KBM-7 (cell line): ENCODE data around the gene ABCA12.
"Not testable (repeated sequence)": the region's sequence is repeated elsewhere in the genome, so short reads cannot be mapped to it uniquely, and the experiment has no call there.

Experiments used
- DNase-seq: peaks from one replicate; pipeline ENCODE4 v3.0.0-alpha.2; 2015
- in situ Hi-C: fragments of 300-500 bp; cut with MboI; formaldehyde crosslinking; loops from 2 replicates; pipeline ENCODE4 v1.14.3; 2020; ENCODE audit warnings: low sequenced_read_pairs, low pct_unique_long_range_greater_than_20kb, mixed read lengths

Gene ABCA12

GRCh38 chr2:215138479-215138878, at the start of gene ABCA12:
TSS of gene ABCA12 (minus strand) at chr2:215138626. CDS start at chr2:215138208, 418 bp downstream.
- in situ Hi-C loops = no loop called here

DNA sequence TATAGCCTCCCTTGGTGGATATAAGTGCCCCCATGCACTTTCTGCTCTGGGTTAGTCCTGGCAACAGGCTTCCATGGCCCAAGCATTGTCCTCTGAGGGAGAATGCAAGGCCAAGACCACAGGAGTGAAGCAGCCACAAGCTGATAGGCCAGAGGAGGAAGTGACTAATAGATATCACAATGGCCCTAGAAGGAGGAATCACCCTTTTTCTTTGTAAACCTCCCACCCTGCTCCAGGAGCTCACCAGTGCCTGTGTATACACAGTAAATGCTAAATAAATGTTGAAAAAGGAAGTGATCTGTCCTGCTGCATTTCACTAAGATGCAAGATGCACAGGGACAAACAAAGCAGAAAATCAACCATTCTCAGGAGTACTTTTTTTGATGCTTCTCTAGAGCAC, 49.7 kb upstream of the ABCA12 start:
- DNase-seq = no peak
- in situ Hi-C loops = no loop called here

More at GRCh38 chr2:215138479-215138878, at the start of gene ABCA12:
- no peak for DNase-seq

DNA sequence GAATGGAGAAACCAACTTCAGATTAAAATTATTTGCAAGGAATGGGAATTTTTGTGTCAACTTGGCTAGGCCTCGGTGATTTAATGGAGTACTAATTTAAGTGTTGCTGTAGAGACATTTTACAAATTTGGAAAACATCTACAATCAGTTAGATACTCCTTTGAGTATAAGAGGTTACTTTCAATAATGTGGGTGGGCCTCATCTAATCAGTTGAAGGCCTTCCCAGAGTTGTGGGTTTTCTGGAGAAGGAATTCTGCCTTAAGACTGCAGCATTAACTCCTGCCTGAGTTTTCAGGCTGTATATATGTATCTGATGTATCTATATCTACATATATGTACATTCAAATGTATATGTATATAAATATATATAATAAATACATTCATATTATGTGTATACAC, 47.6 kb upstream of the ABCA12 start:
- in situ Hi-C loops = no loop called here
- DNase-seq = no peak

GRCh38 chr2:215178121-215178520, 39.7 kb upstream of the ABCA12 start:
- no peak for DNase-seq
- in situ Hi-C loops = no loop called here

DNA sequence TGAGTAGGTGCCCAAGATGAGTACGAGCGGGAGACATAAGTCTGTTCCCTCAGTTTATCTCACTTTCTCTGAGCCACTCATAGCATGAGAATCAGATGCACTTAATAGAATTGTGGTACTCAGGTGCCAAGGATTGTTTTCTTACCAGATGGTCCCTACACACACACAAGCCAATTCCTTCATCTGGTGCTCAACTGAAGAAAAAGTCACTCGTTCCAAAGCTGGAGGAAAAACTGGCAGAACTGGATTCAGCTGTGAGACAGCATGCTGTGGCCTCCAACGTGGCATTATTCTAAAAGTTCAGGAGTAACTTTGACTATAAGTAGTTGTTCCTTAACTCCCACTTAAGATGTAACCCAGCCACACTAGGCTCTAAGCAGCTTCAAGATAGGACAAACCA, 33.4 kb upstream of the ABCA12 start:
- DNase-seq = no peak
- in situ Hi-C loops = no loop called here

DNA sequence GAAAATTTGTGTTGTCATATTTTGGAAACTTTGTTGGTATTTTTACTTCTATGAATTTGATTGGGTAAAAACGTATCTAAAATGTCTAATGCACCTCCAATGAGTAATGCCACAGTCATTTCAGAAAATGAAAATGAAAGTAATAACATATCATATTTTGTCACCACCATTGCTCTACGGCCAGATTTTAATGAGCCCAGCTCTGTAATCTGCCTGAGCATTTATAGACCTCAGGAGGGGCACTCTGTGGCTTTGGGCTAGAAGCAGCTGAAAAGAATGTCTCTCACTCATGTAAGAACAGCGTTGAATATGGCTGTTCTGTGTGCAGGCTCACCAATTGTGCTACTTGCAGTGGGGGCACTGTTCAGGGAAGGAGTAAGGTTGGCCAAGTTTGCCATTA, 32.7 kb upstream of the ABCA12 start:
- DNase-seq = no peak

DNA sequence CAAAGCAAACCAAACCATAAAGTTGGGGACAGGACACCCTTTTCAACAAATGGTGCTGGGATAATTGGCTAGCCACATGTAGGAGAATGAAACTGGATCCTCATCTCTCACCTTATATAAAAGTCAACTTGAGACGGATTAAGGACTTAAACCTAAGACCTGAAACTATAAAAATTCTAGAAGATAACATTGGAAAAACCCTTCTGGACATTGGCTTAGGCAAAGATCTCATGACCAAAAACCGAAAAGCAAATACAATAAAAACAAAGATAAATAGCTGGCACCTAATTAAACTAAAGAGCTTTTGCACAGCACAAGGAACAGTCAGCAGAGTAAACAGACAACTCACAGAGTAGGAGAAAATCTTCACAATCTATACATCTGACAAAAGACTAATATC, 28.1 kb upstream of the ABCA12 start:
- in situ Hi-C loops, DNase-seq: not testable (repeated sequence)

More for the DNA sequence above, 32.7 kb upstream of the ABCA12 start:
- in situ Hi-C loops = no loop called here

DNA sequence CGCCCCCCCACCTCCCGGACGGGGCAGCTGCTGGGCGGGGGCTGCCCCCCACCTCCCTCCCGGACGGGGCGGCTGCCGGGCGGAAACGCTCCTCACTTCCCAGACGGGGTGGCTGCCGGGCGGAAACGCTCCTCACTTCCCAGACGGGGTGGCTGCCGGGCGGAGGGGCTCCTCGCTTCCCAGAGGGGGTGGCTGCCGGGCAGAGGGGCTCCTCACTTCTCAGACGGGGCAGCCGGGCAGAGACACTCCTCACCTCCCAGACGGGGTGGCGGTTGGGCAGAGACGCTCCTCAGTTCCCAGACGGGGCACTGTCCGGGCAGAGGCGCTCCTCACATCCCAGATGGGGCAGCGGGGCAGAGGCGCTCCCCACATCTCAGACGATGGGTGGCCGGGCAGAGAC, 24.9 kb upstream of the ABCA12 start:
- in situ Hi-C loops, DNase-seq: not testable (repeated sequence)

GRCh38 chr2:215161301-215161829, 22.9 kb upstream of the ABCA12 start:
- DNase-seq = no peak
- in situ Hi-C loops = no loop called here

- DNase-seq = no peak
- in situ Hi-C loops = no loop called here
Measured at GRCh38 chr2:215160081-215160480, 21.7 kb upstream of the ABCA12 start.

DNA sequence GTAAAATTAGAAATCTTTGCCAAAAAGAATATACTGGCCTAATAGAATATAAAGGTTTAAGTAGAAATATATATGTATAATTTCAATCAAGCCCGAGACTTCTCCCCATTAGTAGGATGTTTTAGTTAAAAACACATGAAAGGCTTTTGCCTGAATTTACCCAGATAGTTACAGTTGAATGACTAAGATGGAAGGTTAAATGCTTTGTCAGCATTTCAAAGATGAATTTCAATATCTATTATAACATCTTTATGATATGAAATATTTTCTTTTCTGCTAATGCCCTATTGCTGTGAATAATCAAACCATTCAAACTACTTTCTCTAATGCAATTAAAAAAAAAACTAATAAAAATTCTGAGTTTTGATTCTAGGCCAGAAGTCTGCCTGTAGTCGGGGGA, 18.0 kb upstream of the ABCA12 start:
- in situ Hi-C loops = no loop called here
- DNase-seq = no peak

DNA sequence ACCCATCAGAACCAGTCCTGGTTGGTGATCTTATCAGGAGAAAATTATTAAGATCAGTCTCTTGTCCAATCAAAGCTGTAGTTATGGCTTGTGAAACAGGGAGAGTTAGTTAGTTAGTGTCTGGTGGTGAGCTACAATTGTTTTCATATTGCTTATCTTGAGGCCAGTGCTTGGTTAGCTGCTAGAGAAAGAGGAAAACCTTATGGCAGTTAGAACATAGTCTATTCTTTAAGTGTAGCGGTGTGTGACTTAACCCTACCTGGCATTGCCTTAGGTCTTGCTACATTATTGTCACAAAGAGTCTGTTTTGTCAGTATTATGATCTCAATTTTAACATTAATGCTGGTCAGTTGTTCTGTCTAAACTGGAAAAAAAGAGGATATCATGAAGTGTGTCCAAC, 11.5 kb upstream of the ABCA12 start:
- in situ Hi-C loops = no loop called here
- DNase-seq = no peak

GRCh38 chr2:215149486-215149885, 11.1 kb upstream of the ABCA12 start:
- no peak for DNase-seq
- in situ Hi-C loops = no loop called here

DNA sequence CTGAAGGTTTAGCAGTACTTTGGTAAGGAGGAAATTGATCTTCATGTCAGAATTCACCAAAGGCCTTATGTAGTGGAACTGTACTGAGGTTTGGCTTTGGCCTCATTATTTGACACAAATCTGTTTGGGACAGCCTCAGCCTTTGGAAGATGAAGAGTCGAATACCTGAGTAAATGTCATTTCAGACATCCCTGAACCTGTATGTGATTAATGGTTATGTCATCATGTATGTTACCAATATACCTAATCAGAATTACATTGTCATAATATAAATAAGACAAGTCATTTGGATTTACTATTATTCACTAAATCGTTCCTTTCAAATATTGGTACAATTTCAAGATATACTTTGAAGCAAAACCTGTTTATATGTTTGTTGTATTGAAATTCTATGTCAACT, 10.6 kb upstream of the ABCA12 start:
- in situ Hi-C loops = no loop called here
- DNase-seq = no peak

DNA sequence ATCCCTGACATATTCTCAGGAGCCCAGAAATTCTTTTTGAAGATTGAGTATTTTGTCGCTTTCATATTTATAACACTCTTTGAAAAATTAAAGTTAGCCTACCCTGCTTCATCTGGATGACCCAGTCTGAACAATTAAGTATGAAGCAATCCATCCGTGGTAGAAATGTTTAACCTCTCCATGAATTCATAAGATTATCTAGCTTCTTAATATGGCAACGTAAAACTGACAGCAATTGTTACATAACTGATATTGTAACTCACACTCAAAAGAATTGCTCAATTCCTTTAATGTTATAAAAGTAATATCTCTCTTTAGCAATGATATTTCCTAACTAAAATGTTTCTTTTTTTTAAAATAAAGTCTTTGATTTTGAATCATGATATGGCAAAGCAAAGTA, 7.2 kb upstream of the ABCA12 start:
- in situ Hi-C loops = no loop called here
- no peak for DNase-seq

DNA sequence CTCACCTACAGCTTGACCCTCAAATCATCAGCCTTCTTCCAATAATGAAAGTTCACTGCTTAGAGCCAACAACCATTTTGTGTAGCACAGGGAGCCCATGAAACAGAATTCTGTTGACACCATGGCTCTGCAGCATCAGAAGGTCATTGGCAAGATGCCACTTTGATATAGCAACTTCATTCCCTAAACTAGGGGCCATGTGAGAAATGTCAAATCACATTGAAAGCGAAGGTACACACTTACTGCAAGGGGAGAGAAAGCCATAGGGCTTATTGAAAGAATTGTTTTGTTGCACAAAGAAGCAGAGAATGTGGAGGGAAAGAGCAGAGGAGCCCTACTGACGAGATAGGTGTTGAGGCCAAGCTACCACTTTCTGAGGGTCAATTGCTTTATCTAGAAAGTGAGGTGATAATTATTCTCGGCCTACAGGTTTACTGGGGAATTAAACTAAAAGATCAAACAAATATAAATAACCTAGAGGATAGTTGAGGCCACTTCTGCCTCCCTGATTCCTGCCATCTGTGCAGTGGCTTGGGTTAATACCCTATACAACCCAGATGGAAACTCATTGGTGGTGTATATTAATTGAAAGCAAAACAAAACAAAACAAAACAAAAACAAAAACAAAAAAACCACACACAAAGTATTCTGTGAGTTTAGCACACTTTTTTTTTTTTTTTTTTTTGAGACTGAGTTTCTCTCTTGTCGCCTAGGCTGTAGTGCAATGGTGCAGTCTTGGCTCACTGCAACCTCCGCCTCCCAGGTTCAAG, 5.9 kb upstream of the ABCA12 start:
- no peak for DNase-seq
- in situ Hi-C loops = no loop called here

DNA sequence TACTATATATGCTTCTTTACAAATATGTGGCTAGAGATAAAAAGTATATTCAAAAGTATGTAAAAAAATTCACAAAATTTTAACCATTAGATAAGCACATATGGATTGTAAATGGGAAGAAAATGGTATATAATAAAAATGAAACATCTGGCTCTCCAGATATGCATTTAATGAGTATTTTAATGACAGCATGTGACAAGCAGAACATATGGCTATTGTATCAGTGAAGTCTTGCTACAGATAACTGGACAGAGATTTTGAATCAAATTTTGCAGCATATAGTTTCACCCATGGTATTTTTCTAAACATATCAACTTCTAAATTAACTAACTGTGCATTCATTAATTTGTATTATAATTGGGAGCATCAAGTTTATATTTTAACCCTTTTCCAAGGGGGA, 5.0 kb upstream of the ABCA12 start:
- in situ Hi-C loops = no loop called here

DNA sequence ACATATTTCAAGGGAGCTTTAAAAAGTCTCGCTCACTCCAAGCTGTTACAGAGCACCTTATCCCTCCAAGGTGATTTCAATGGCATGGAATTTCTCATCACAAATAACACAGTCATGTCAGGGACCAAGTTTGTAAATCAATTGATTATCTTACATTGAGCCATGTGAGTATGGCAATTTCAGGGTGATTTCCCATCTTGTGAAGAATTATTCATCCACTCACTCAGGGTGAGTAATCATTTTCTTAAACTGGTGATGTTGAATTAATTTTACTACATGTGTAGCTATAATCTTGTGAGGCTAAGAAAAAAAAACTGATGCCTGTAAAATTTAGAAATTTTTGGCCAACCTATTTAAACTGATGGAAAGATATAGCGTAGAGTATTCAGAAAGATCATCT, 3.3 kb upstream of the ABCA12 start:
- DNase-seq = no peak
- in situ Hi-C loops = no loop called here

More for the DNA sequence above, 5.0 kb upstream of the ABCA12 start:
- no peak for DNase-seq

GRCh38 chr2:215140166-215140707, 1.8 kb upstream of the ABCA12 start:
- in situ Hi-C loops = no loop called here

DNA sequence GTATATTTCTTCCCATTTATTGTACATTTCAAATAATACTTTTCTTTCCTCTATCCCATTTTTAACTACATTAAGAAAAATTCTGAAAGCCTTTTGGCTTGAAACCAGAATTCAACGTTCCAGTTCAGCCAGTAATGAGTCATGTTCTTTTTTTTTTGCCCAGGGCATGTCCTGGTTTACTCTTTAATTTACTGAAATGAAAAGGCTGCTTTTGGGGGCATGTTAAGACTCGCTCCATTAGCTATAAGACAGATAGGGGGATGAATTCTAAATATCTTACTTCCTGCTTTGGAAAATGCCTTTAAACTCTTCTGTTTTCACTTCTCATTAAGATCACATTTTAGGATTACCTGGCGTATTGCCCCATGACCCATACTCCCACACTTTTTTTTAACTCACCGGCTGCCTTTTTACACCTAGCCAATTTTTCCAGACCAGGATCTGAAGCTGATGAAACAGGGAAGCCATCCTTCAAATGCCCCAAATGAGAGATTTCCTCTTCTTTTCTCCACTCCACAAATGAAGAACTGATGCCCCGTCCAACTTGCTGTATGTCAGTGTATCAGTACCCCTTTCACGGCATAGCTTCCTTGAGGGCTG, 585 bp downstream of the ABCA12 start:
- no peak for DNase-seq
- in situ Hi-C loops = no loop called here

More at GRCh38 chr2:215140166-215140707, 1.8 kb upstream of the ABCA12 start:
- no peak for DNase-seq
